ENCODE results near the gene SPACA6. TPM values are rescaled to one million over a fixed set of nuclear protein-coding genes. Genes with fewer than 3 reads are reported as not detected.

SPACA6 gene
- total and polyA plus RNA-seq, 2 of the 8 experiments (the other 6 are each of a cell fraction or from before 2014, with no cell fraction given) = 7.1 to 7.5 TPM

DNA sequence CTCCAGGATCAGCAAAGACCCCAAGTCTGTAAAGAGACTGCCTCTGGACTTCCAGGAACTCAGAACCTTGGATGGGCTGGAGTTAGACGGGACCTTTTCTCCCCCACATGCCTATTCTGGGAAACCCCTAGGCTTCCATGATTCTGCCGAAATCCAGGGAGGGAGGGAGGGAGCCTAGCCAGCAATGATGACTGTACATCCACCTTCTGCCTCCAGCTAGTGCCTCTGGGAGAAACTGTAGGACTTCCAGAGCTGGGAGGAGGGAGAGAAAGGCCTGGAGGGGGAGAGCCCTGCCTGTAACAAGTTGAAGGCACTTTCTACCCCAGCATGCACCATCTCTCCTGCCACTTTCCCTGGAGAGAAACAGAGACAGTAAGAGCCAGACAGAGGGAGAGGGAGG is 36.7 kb downstream of the SPACA6 start:
- Histone ChIP-seq H2BK15ac (ENCODE audit: low read length) (no peak overlapping the region), H3K4me2 (ENCODE audit: insufficient read depth in 1 of 2, low read depth in 2 of 2, low read length in 2 of 2) (no peak overlapping the region), H2BK5ac (ENCODE audit: low read depth, low read length) (no peak overlapping the region), H3K27ac (ENCODE audit: low read depth, low read length) (no peak overlapping the region), H2BK12ac (ENCODE audit: low read depth, low read length) (no peak overlapping the region), H3K4ac (replicated peaks; ENCODE audit: insufficient read length, low read depth, low read length) (no peak overlapping the region), H2AK5ac (ENCODE audit: low read depth, low read length) (no peak overlapping the region), H3K36me3 (ENCODE audit: control insufficient read depth in 2 of 4, insufficient read depth in 4 of 4, low read length in 3 of 4) (no peaks in the 10 kb centered on the region), H3K56ac (replicated peaks; ENCODE audit: insufficient read length, low read depth, low read length) (no peak overlapping the region), H3K9ac (replicated peaks in 1 of 4; ENCODE audit: extremely low read depth in 1 of 4, low read depth in 3 of 4, low read length in 3 of 4) (no peak overlapping the region), H3K23ac (ENCODE audit: insufficient read length) (no peak overlapping the region), H3K14ac (ENCODE audit: insufficient read length) (no peak overlapping the region), H3K18ac (ENCODE audit: extremely low read depth, low read length) (no peak overlapping the region), H3K4me1 (replicated peaks in 1 of 4; ENCODE audit: control insufficient read depth in 3 of 4, insufficient read depth in 4 of 4, low read length in 3 of 4) (peaks cover 0 to 7% (median 2%) of the 10 kb centered on the region in 4 experiments; a peak in 3 of 7 replicates), H4K5ac (ENCODE audit: insufficient read length, low read depth, low read length) (no peak overlapping the region), H2AFZ (ENCODE audit: low read length) (no peak overlapping the region), H3K23me2 (ENCODE audit: low read depth, low read length) (no peaks in the 10 kb centered on the region), H4K91ac (replicated peaks; ENCODE audit: insufficient read length, low read length) (no peak overlapping the region), H2BK120ac (replicated peaks; ENCODE audit: low read depth, low read length) (no peak overlapping the region), H4K8ac (ENCODE audit: extremely low read depth, insufficient read depth, low read length) (no peak overlapping the region), H3K9me3 (ENCODE audit: insufficient read depth in 2 of 2, low read depth in 1 of 2, low read length in 1 of 2) (peaks cover 0 to 15% of the 10 kb centered on the region in 2 experiments; a peak in 2 of 4 replicates), H3K4me3 (ENCODE audit: extremely low read depth in 1 of 4, insufficient read depth in 2 of 4, low read depth in 3 of 4, low read length in 4 of 4) (no peak overlapping the region), H3K79me2 (ENCODE audit: control insufficient read depth in 1 of 2, insufficient read depth in 2 of 2, low read length in 2 of 2) (no peaks in the 10 kb centered on the region), H3K27me3 (replicated peaks in 1 of 4; ENCODE audit: control insufficient read depth in 3 of 4, extremely low read depth in 1 of 4, insufficient read depth in 3 of 4, low read length in 3 of 4) (peaks cover 0 to 2% (median 0%) of the 10 kb centered on the region in 4 experiments; a peak in 2 of 7 replicates), H2BK20ac (ENCODE audit: low read length) (no peak overlapping the region), H4K20me1 (replicated peaks in 1 of 2; ENCODE audit: control insufficient read depth in 1 of 2, insufficient read depth in 2 of 2, low read length in 2 of 2) (no peaks in the 10 kb centered on the region), H3K79me1 (ENCODE audit: low read depth, low read length) (no peaks in the 10 kb centered on the region)
- FAIRE-seq = no peak
- WGBS, 2 experiments (ENCODE audit: extremely low coverage in 1 of 2, insufficient coverage in 1 of 2, insufficient read length in 1 of 2, insufficient replicate concordance in 2 of 2, low coverage in 1 of 2, low lambda C conversion rate in 2 of 2, missing lambda C conversion rate in 1 of 2) = 100% methylated on average over 1 of the region's 2 CpGs; no CpG with 5 or more reads in 1 of the 2 experiments
- CTCF ChIA-PET (ENCODE audit: partially characterized antibody) = interaction anchor here (0.6 to 0.8 kb wide), 2 partner anchors 19 to 175 kb away, joined by 3 read pairs; no protein-coding TSS in a partner anchor
- POLR2A ChIA-PET (ENCODE audit: partially characterized antibody) = interaction anchor here (1.5 kb wide), 1 partner anchor 22 kb away, joined by 3 read pairs; no protein-coding TSS in a partner anchor
- DNase-seq (ENCODE audit: low read depth in 1 of 2, low spot score in 2 of 2) = no peak
- TF ChIP-seq TBP (IDR thresholded peaks at IDR 0.05; ENCODE audit: low read depth, low read length) (no peak), KDM4A (IDR thresholded peaks at IDR 0.05; ENCODE audit: low read depth, low read length, severe bottlenecking) (no peak), EGR1 (IDR thresholded peaks at IDR 0.05; ENCODE audit: borderline replicate concordance, low read depth, low read length) (no peak), SIRT6 (IDR thresholded peaks at IDR 0.05; ENCODE audit: low read length) (no peak), CEBPB (IDR thresholded peaks at IDR 0.05; ENCODE audit: low read depth, low read length) (no peak), SP1 (IDR thresholded peaks at IDR 0.05; ENCODE audit: low read depth, low read length) (no peak), GABPA (IDR thresholded peaks at IDR 0.05; ENCODE audit: borderline replicate concordance, insufficient read depth, low read length) (no peak), TEAD4 (IDR thresholded peaks at IDR 0.05; ENCODE audit: low read depth, low read length) (no peak), KDM1A (IDR thresholded peaks at IDR 0.05; ENCODE audit: borderline replicate concordance, low read length) (no peak), BCL11A (IDR thresholded peaks at IDR 0.05; ENCODE audit: low read depth in 2 of 2, low read length in 2 of 2) (no peak)
- TF ChIP-seq, protein P1, sequence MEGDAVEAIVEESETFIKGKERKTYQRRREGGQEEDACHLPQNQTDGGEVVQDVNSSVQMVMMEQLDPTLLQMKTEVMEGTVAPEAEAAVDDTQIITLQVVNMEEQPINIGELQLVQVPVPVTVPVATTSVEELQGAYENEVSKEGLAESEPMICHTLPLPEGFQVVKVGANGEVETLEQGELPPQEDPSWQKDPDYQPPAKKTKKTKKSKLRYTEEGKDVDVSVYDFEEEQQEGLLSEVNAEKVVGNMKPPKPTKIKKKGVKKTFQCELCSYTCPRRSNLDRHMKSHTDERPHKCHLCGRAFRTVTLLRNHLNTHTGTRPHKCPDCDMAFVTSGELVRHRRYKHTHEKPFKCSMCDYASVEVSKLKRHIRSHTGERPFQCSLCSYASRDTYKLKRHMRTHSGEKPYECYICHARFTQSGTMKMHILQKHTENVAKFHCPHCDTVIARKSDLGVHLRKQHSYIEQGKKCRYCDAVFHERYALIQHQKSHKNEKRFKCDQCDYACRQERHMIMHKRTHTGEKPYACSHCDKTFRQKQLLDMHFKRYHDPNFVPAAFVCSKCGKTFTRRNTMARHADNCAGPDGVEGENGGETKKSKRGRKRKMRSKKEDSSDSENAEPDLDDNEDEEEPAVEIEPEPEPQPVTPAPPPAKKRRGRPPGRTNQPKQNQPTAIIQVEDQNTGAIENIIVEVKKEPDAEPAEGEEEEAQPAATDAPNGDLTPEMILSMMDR (IDR thresholded peaks at IDR 0.05; ENCODE audit: control extremely low read depth in 1 of 3, insufficient read depth in 1 of 3, low read depth in 1 of 3, low read length in 3 of 3) = no peak
